GM21526 (cell line): ENCODE measurements around the gene EFNA4.

Experiments used
- ATAC-seq: cut with Tn5 transposase; IDR thresholded peaks from one replicate; pipeline ENCODE4 v1.9.1; 2021; ENCODE audit warnings: moderate library complexity; ENCODE audit not compliant: unreplicated experiment, low FRiP score

EFNA4 gene

GRCh38 chr1:155032886-155033285, 30.7 kb upstream of the EFNA4 start:
- ATAC-seq = no peak

- ATAC-seq = no peak
Observed at GRCh38 chr1:155033524-155033923, 30.0 kb upstream of the EFNA4 start, which contains the start of the genes DCST1 and DCST2. DCST1 (plus strand) TSS chr1:155033824; CDS start chr1:155034037, 213 bp downstream. DCST2 (minus strand) TSS chr1:155033781; CDS start chr1:155033701, 80 bp downstream.

- no peak for ATAC-seq
Observed at GRCh38 chr1:155034318-155035208, 29.0 kb upstream of the EFNA4 start.

GRCh38 chr1:155035936-155036335, 27.6 kb upstream of the EFNA4 start:
- no peak for ATAC-seq

DNA sequence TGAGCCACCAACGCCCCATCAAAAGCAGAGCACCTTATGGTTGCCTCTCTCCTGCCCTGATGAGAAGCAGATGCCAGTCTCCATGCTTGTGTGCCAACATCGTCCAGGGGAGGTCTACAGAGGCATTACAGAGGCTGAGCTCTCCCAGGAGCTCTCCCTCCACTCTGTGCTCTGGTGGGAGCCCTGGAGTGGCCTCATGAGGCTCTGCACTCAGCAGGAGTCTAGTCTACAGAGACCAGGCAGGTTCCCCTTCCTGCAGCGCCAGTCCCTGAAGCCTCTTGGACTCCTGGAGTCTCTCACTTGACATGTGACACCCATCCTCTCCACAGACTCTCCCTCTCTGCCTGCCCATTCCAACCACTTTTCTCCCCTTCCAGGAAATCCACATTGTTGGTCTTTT, 26.5 kb upstream of the EFNA4 start:
- no peak for ATAC-seq

- ATAC-seq = no peak
Observed at GRCh38 chr1:155037851-155038441, 25.6 kb upstream of the EFNA4 start.

DNA sequence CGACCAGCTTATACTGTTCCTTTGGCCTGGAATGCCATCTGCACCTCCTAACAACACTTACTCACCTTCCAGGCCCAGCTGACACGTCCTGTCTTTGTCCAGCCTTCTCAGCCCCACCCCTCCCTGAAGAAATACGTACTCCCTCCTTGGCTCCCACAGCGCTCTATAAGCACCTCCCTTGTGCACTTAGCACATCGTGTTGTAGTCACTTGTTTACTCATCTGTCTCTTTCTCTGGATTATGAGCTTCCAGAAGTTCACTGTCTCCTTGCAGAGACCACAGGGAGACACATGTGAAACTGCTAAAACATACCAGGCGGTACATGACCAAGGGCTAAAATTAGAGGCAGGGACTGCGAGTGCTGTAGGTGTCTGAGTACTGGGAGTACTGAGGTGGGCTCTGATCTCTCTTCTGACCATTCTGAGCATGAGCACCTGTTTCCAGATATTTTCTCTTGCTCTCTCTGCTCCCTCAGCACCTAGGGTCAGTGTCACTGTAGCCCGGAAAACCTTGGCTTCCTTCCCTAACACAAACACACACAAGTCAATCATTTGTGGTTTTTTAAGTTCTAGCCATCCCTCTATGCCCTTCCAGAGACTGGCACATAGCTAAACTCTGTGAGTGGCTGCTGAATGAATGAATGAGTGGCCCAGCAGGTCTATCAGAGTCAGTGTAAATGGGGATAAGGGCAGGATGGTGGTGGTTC, 24.8 kb upstream of the EFNA4 start:
- no peak for ATAC-seq

DNA sequence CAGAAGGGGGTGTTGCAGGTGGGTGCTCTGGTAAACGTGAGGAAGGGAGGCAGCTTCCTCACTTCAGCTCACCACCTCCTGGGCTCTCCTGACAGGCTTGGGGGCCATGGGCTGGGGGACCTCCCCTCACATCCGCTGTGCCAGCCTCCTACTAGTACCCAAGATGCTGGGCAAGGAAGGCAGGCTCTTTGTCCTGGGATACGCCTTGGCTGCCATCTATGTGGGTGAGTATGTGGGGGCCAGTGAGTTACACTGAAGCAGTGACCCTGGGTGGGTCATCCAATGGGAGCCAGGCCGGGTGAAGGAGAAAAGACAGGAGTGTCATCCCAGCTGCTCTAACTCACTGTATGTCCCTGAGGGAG, 24.3 kb upstream of the EFNA4 start:
- no peak for ATAC-seq

DNA sequence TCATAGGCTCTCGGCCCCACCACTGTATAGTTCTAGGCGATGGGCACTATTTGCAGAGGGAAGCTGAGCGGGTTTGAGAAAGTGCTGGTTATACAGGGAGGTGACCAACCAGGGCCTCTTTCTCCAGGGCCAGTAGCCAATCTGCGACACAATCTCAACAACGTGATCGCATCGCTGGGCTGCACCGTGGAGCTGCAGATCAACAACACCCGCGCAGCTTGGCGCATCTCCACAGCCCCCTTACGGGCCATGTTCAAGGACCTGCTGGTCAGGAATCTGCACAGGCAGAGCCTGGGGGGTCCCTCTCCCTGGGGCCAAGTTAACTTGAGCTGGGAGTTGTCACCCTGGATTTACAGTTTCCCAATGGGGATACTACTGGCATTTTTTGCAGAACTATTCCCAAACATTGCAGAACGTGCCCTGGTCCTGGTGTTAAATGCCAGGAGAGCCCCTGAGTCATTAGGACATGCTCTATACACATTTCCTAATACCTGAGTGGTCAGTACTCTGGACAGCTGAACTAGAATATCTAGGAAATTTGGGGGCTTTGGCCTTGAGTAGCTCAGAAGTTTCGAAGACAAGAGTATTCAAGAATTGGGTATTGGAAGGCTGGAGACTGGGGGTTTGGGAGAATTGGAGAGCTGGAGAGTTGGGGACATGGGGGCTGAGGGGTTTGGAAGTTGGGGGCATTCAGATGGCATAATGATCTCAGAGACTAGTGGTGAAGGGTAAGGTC, 23.0 kb upstream of the EFNA4 start:
- ATAC-seq = no peak

- ATAC-seq = no peak
Observed at GRCh38 chr1:155042789-155043188, 20.8 kb upstream of the EFNA4 start.

DNA sequence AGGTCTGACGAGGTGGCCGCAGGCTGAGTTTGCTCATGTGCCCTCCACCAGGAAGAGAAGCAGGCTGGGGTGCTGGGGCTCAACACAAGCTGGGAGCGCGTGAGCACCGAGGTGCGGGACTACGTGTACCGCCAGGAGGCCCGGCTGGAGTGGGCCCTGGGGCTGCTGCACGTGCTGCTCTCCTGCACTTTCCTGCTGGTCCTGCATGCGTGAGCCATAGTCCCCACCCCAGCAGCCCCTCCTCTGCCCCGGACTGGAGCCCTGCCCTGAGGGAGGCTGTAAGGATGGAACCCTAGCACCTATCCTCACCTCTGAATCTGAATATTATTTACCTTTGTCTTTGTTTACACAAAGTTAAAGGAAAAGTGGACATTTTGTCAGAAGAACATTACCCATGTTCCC, 20.2 kb upstream of the EFNA4 start:
- ATAC-seq = no peak

- no peak for ATAC-seq
Observed at GRCh38 chr1:155043793-155044192, 19.7 kb upstream of the EFNA4 start.

DNA sequence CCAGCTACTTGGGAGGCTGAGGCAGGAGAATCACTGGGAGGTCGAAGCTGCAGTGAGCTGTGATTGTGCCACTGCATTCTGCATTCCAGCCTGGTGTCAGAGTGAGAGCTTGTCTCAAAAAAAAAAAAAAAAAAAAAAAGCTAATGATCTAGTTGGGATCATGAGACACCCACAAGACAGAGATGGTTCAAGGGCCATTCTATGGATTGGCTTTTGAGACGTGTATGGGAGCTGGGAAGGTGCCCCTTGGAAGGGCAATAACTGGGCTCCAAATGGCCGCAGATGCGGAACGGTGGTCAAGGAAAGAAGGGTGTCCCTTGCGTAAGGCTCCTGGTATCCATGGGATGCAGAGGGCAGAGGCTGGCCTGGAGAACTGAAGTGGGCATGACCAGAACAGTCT, 19.2 kb upstream of the EFNA4 start:
- ATAC-seq = no peak

DNA sequence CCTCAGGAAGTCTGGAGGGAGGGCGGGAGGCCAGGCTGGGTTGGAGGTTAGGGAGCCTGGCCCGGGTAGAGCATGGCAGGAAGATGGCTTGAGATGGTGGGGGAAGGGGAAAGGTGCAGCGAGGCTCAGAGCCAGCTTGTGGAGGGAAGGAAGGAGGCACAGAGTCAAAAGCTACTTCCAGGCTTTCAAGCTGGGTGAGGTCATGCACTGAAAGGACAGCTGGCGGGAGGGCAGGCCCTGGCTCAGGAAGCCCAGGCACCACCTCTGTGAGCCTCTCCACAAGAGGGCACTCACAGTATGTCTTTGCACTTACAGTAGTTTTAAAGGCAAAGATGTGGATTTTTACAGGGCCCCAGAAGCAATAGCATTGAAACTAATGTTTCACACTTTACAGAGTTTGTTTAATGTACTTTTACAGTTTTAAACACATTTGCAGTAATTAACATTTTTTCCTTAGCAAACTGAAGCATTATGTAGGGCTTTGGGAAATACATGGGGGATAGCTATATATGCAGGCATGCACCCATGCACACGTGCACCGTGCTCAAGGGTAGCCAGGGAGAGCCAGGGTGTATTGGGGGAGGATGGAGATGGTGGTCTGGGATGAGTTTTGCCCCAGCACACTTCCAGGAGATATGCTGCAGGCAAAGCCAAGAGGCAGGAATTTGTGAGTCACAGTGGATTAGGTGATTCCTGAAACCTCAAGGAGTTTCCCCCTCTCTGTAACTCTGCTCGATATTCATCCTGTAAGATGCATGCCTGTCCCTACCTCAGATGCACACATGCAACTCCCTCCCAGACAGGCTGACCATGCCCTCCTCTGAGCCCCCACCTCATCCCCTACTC, 18.5 kb upstream of the EFNA4 start:
- ATAC-seq = no peak

GRCh38 chr1:155048449-155049334, 14.8 kb upstream of the EFNA4 start:
- ATAC-seq = no peak

GRCh38 chr1:155049651-155050559, 13.6 kb upstream of the EFNA4 start:
- ATAC-seq = no peak

DNA sequence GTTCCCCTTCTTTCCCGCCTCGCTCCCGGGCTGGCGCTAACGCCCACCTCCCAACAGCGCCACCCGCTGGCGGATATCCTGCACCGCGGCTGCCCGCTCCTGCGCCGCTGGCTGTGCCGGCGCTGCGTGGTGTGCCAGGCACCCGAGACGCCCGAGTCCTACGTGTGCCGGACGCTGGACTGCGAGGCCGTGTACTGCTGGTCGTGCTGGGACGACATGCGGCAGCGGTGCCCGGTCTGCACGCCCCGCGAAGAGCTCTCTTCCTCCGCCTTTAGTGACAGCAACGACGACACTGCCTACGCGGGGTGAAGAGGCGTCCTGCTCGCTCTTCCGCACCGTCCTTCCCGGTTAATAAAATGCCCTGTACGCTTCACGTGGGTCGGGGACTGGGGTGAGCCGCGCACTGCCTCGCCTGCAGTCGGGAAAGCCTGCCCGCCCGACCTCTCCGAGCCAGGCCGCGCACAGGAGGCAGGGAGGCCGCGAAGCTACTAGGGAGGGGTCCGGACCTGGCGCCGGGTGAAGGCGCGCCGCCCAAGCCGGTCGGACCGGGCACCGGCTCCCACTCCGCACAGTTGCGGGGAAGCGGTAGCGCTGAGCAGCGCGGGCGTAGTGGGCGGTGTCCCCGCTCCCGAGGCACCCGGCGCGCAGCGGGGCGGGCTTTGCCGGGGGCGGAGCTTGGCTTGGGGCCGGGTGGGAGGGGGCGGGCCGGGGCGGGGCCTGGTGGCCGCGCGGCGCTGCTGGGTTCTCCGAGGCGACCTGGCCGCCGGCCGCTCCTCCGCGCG, 12.8 kb upstream of the EFNA4 start, which contains the start of gene ADAM15:
Gene ADAM15 (plus strand): TSS at position 757 of the 782 bp plus-strand sequence. CDS start 71 bp downstream, outside the sequence.
- ATAC-seq = peak; percentile 53
